Fibroblast of skin of right biceps (primary cell): ENCODE measurements around the gene C10orf90.
A peak's percentile ranks its signal among the peaks of the same experiment; 100 is the strongest.

Experiments
- DNase-seq: peaks from one replicate; pipeline ENCODE4 v3.0.0-alpha.2; 2013

The C10orf90 gene

GRCh38 chr10:126670056-126670894 lies at the start of gene C10orf90:
Gene C10orf90 (minus strand): TSS chr10:126670693. CDS start chr10:126670480, 213 bp downstream.
- DNase-seq: no peak

GRCh38 chr10:126716366-126716765 lies 45.9 kb upstream of the C10orf90 start:
- DNase-seq: no peak

- no peak for DNase-seq
These were observed 43.1 kb upstream of the C10orf90 start for GRCh38 chr10:126713594-126713993.

- no peak for DNase-seq
These were observed 42.2 kb upstream of the C10orf90 start for GRCh38 chr10:126712681-126713080.

GRCh38 chr10:126705951-126706565 lies 35.6 kb upstream of the C10orf90 start:
- no peak for DNase-seq

GRCh38 chr10:126705131-126705530 lies 34.6 kb upstream of the C10orf90 start:
- no peak for DNase-seq

GRCh38 chr10:126704649-126705048 lies 34.2 kb upstream of the C10orf90 start:
- no peak for DNase-seq

- peak; percentile 14 for DNase-seq
These were observed 31.7 kb upstream of the C10orf90 start for GRCh38 chr10:126702181-126702580.

GRCh38 chr10:126701526-126701925 lies 31.0 kb upstream of the C10orf90 start:
- DNase-seq: no peak

GRCh38 chr10:126696684-126697083 lies 26.2 kb upstream of the C10orf90 start:
- no peak for DNase-seq

GRCh38 chr10:126691456-126691855 lies 21.0 kb upstream of the C10orf90 start:
- DNase-seq: no peak

GRCh38 chr10:126690534-126690933 lies 20.0 kb upstream of the C10orf90 start:
- DNase-seq: no peak

- no peak for DNase-seq
These were observed 19.0 kb upstream of the C10orf90 start for GRCh38 chr10:126689461-126689994.

GRCh38 chr10:126687121-126687606 lies 16.7 kb upstream of the C10orf90 start:
- no peak for DNase-seq

- DNase-seq: no peak
These were observed 16.2 kb upstream of the C10orf90 start for GRCh38 chr10:126686719-126687118.

GRCh38 chr10:126686268-126686667 lies 15.8 kb upstream of the C10orf90 start:
- DNase-seq: peak; percentile 35

GRCh38 chr10:126685756-126686155 lies 15.3 kb upstream of the C10orf90 start:
- DNase-seq: no peak

- DNase-seq: no peak
These were observed 13.8 kb upstream of the C10orf90 start for GRCh38 chr10:126684171-126684745.

- DNase-seq: no peak
These were observed 13.0 kb upstream of the C10orf90 start for GRCh38 chr10:126683466-126683865.

- no peak for DNase-seq
These were observed 5.4 kb upstream of the C10orf90 start for GRCh38 chr10:126675656-126676438.

- DNase-seq: no peak
These were observed 4.4 kb upstream of the C10orf90 start for GRCh38 chr10:126674741-126675515.

GRCh38 chr10:126673565-126673964 lies 3.1 kb upstream of the C10orf90 start:
- DNase-seq: no peak
